HG03159 (cell line): ENCODE data around the gene MINDY1.

ENCODE experiments used
- ATAC-seq: cut with Tn5 transposase; IDR thresholded peaks from one replicate; pipeline ENCODE4 v1.9.1; 2021; ENCODE audit warnings: mild to moderate bottlenecking, moderate library complexity; ENCODE audit not compliant: unreplicated experiment

The MINDY1 gene

DNA sequence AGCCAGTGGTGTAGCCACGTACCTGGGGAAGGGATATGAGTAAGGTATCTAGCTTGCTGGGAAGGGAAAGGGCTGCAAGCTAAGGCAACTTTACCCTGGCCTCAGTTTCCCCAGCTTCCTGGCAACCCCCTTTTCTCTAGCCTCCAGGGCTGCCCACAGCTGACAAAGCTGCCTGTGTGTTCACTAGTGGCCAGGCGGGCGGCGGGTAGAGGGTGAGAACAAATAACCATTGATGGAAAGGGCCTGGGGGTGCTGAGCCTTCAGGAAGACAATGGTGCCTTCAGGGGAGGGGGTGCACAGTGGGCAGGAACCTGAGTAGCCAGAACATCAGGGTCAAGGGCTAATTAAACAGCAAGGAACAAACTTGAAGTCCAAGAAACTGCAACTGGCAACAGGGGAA is 38.2 kb downstream of the MINDY1 start:
- no peak for ATAC-seq

DNA sequence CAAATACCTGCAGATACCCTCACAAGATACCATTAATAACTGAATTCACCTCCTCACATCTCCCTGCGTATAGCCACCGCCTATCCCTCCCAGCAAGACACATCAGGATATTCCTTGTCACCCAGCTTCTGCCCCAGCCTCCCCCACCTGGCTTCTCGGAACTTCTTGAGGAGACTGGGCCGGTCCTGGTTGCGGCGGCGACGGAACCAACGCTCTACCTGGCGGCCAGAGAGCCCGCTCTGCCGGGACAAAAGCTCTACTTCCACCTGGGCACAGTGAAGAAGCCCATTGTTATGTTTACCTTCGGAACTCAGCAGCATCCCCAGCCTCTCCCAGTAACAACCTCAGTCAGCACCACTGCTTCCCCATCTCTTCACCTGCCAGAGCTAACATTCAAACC is 38.8 kb downstream of the MINDY1 start:
- ATAC-seq: no peak

DNA sequence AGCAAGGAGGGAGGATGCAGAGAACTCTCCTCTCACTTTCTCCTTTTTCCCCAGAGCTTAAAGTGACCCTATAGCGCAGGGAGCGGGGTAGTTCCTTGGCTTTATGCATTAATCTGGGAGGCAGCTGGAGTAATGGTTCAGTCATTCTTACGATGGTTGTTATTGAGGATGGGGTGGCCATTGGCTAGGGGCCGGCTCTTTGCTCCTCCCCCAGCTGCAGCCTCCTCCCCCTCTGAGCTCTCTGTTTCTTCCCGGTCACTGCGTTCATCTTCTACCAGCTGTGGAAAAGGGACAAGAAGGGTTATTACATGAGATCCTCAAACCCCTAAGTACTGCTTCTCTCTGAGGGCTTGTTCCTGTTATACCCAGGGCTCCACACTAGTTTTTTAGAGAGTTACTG is 40.7 kb downstream of the MINDY1 start:
- no peak for ATAC-seq

DNA sequence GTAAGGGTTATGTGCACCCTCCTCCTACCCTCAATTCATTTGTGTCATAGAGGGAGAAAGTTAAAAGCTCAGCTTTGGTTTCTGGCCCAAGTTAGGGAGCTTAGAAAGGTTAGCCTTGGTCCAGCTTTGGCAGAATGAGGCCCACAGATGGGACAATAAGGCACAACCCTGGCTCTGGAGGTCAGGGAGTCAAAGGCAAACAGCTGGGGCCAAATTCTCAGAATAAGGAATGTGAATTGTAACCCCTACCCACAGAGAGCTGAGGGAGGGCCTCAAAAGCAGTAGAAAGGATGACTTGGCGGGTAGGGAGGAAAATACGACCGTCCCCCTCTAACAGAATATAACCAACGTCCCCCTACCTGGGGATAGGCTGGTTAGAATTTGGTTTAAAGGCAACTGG is 41.1 kb downstream of the MINDY1 start:
- no peak for ATAC-seq

DNA sequence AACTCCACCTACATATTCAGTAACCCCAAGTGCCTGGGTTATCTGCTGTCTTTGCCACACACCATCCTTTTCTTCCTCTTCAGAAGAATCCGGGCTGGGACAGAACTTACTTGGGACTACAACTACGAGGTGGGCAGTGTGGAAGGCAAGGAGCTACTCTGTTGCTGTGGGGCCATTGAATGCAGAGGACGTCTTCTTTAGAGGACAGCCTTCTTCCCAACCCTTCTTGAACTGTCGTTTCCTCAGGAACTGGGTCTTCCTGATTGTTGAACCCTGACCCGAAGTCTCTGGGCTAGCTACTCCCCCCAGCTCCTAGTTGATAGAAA is 42.6 kb downstream of the MINDY1 start:
- no peak for ATAC-seq

DNA sequence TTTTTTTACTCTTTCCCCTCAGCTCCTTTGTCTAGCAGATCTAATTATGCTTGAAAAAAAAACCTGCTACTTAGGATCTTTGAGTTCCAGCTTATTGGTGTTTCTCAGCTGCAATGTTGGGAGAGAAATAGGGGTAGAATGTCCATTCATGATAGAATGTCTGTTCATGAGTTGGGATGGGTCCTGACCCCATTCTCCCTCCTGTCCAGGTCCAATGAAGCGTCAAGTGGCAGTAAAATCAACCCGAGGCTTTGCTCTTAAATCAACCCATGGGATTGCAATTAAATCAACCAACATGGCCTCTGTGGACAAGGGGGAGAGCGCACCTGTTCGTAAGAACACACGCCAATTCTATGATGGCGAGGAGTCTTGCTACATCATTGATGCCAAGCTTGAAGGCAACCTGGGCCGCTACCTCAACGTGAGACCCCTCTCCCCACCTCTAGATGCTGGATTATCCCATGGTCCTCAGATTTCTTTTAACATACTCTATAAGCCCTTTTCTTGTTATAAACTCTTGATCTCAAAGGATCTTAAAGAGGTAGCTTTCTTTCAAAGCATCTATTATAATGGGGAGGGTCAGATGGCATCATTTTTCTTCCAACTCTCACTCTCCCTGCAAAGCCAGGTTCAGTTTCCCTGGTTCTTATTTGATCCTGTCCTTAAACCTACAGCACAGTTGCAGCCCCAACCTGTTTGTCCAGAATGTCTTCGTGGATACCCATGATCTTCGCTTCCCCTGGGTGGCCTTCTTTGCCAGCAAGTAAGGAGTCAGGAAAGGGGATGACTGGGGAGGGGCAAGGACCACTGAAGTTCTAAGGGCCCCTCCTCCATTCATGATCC is 43.2 kb downstream of the MINDY1 start:
- no peak for ATAC-seq

DNA sequence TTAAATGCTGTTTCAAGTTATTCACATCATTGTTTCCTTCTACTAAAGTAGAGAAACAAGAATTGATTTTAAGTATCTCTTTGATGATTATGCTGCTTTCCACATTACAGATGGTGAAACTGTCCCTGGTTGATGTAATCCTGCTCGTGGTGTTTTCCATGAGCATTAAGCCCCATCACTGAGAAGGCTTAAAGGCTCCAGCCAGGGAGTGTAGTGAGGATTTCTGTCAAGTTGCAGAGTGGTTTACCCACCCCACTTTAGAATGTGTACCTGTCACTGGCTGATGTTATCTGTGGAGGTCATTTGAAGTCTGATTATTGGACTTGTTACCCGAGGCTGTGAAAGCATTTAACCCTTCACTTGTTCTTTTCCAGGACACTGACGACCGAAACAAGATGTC is 44.9 kb downstream of the MINDY1 start:
- no peak for ATAC-seq

DNA sequence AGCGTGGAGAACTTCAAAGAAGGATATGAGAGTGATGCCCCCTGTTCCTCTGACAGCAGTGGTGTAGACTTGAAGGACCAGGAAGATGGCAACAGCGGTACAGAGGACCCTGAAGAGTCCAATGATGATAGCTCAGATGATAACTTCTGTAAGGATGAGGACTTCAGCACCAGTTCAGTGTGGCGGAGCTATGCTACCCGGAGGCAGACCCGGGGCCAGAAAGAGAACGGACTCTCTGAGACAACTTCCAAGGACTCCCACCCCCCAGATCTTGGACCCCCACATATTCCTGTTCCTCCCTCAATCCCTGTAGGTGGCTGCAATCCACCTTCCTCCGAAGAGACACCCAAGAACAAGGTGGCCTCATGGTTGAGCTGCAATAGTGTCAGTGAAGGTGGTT is 46.1 kb downstream of the MINDY1 start:
- no peak for ATAC-seq

DNA sequence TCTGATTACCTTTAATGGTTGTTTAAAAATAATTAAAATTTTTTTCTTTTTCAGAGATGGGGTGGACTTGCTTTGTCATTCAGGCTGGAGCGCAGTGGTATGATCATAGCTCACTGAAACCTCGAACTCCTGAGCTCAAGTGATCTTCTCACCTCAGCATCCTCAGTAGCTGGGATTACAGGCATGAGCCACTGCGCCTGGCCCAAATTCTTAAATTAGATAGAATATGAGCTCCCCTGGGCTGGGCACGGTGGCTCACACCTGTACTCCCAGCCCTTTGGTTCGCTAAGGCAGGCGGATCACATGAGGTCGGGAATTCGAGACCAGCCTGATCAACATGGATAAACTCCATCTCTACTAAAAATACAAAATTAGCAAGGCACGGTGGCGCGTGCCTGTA is 49.0 kb downstream of the MINDY1 start:
- ATAC-seq: no peak

DNA sequence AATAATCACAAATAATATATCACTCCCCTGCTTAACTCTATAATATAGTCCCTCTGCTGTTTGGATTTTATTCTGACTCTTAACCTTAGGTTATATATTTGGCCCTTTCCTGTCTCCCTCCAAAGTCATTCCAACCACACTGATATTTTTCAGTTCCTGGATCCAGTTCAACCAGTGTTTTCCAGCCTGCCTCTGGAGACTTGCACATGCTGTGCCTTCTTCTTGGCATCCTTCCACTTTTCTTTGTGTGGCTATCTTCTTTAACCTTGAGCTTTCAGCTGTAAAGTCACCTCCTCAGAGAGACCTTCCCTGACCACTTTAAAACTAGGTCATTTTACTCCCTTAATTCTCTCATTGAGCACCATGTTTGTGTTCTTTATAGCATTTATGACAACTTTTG is 51.4 kb downstream of the MINDY1 start:
- no peak for ATAC-seq

DNA sequence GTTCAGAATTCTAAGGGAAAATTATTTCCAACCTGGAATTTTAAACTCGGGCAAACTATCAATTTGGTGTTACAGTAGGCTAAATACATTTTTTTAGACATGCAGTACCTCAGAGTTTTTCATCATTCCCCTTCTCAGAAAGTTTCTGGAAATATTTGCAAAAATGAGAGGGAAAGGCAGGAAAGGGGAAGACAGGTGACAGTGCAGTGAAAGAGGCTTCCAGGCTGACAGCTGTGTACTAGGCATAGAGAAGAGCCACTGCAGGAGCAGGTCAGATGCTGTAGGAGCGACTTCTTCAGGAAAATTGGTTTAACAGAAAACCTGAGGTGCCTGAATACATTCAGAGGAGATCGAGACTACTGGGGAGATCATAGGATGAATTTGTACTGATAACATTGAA is 52.0 kb downstream of the MINDY1 start:
- ATAC-seq: no peak
